DOHH2 (cell line): ENCODE results near the gene ATP2B2.

ENCODE experiments used
- EZH2phosphoT487 ChIP-seq: fragments of 200-600 bp; sonication (generic); IDR thresholded peaks from 2 replicates; pipeline ENCODE4 v1.6.1; 2017; ENCODE audit warnings: borderline replicate concordance, mild to moderate bottlenecking, antibody characterized with exemption, low read length, moderate library complexity, mixed read lengths
- TF ChIP-seq, protein P1 (sequence below): fragments of 200-600 bp; sonication (generic); IDR thresholded peaks from one replicate; pipeline ENCODE4 v1.5.1; 2014; ENCODE audit warnings: antibody characterized with exemption, mild to moderate bottlenecking, low read depth, low read length; ENCODE audit not compliant: poor library complexity, severe bottlenecking

DNA sequence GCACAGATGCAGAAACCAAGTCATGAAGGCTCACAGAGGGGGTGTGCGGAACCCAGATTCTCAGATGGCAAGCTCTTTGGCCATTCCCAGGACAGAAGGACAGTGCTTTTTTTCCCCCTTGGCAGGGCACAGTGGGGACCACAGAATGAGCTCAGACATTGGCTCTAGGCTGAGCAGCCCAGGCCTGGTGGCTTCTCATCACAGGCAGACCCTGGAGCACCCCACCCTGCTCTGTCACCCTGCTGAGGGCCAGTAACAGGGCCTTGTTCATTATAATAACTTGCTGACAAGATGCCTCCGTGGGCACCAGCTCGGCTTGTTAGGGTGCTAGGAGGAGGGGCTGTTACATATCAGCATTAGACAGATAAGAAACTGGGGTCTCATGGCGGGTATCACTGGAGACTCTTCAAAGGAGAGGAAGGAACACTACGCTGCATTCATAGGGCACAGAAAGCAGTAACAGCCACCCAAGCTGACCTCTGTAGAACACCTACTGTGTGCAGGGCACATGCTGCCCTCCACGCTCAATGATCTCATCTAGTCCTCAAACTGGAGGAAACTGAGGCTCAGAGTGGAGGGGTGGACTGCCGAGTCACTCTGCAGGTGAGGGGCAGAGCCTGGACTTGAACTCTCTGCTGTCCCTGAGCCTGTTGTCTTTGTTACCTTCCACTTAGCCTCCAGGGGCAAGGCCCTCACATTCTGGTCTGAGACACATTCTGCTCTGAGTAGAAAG, 114.6 kb downstream of the ATP2B2 start:
- TF ChIP-seq, protein P1, sequence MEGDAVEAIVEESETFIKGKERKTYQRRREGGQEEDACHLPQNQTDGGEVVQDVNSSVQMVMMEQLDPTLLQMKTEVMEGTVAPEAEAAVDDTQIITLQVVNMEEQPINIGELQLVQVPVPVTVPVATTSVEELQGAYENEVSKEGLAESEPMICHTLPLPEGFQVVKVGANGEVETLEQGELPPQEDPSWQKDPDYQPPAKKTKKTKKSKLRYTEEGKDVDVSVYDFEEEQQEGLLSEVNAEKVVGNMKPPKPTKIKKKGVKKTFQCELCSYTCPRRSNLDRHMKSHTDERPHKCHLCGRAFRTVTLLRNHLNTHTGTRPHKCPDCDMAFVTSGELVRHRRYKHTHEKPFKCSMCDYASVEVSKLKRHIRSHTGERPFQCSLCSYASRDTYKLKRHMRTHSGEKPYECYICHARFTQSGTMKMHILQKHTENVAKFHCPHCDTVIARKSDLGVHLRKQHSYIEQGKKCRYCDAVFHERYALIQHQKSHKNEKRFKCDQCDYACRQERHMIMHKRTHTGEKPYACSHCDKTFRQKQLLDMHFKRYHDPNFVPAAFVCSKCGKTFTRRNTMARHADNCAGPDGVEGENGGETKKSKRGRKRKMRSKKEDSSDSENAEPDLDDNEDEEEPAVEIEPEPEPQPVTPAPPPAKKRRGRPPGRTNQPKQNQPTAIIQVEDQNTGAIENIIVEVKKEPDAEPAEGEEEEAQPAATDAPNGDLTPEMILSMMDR, result no peak
- TF ChIP-seq EZH2phosphoT487, result no peak
